NCI-H1417 treated with DMSO at 0.1 percent for 48 hours (cell line): ENCODE results near the gene ITGA1.

ENCODE experiments used
- DNase-seq: peaks from one replicate; lab custom pipeline; 2025; lab: John Stamatoyannopoulos, UW

ITGA1 gene

DNA sequence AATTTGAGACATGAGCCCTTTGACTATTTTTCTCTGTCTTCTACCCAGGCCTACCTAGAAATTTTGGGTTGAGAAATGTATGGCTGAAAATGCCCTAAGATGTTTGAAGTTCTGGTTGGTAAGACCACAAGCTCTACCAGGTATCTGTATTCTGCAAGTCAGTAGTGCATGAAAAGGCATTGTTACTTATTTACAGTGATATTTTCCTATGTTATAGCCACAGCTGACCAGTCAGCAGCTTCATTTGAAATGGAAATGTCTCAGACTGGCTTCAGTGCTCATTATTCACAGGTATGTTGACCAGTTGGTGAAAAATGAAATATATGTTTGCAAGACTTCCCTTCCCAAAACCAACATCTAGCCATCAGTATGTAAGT, 109.5 kb downstream of the ITGA1 start:
- no peak for DNase-seq

DNA sequence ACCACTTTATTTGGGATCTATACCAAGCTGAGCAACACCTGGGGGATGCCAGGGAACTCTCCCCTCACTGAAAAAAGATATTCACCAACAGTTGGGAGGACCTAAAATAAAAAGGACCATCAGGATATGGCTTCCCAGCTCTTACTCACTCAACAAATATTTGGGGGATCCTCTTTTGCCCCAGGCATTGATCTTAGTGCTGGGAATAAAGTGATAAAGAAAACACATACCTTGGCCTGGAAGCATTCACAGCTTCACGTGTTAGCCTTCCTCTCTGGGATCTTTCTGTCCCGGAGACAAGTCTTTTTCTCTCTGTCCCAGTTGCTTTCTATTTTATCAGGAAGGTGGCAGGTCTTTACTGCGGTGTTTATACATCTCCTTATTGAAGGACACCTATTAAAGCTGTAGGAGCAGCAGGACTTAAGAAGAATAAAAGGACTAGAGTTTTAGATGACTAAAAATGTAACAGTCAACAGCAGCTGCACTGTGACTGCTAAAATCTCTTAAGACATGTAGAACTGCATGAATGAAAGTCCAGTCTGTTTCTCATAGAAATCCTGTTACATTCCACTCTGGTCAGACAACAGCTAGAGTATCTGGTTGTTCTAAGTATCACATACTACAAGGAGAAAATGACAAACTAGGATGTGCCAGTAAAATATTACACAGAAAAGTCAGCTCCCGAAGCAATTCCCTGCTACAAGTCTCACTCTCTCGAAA, 111.4 kb downstream of the ITGA1 start:
- DNase-seq = no peak

DNA sequence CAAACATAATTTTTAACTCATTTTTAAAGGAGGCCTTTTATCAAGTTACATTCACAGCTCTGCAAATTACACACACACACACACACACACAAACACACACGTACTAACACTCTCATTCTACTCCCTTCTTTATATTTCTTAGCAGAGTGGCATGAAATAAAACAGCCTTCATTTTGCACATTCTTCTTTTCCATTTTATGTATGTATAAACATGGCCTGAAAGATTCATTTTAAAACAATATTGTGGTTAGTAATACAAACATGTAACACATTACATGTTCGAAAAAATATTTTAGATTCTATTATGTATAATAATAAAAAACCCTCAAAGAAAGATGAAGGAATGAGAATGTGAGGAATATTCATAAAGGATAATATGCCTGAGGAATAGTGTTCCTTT, 115.4 kb downstream of the ITGA1 start:
- no peak for DNase-seq

DNA sequence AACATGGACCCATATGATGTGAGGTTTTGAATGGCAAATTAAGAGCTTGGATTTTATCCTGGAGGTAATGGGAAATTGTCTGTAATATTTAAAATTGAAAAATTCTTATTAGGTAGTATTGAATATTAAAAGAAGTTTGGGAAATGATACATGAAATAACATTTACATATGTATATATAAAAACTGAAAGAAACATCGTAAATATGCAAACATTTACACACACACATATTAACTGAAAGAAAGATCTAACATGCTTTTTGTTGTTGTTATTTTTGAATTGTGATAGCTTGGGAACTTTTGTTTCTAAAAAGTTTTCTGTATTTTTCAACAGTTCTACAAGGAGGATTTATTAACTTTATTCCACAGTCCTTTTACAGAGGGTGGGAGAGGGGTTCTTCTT, 118.6 kb downstream of the ITGA1 start:
- no peak for DNase-seq

DNA sequence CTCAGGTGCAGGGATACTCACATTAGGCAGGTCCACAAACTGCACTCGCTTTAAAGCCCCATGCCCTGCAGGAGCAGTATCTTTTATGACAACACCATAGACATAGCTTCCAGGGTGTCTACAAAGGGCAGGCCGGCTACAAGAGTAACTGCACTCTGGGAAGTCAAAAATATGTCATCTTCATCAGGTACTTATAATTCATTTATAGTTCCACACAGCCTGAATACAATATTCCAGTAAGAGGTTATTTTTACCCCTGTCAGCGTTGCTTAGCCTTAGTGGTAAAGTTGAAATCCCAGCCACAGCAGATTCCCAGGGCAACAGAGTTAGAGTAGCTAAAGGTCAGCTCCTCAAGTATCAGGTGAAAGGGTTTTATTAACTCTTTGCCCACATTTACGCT, 119.1 kb downstream of the ITGA1 start:
- no peak for DNase-seq

DNA sequence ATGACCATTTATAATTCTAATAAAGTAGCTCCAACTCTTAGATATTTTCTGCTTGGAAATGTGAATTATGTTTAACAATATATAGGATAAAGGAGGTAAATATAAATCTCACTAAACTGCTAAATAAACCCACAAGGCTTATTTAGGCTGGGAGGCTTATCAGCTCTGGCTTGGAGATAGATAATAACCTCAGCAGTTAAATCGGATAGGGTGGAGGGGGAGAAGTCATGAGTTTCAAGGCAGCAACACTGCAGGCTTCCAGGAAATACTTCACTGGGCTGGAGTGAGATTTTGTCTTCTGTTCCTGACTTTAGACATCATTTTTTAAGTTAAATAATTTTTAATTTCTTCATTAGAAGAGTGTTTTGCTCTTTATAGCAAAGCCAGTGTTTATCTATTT, 121.5 kb downstream of the ITGA1 start:
- DNase-seq = no peak

DNA sequence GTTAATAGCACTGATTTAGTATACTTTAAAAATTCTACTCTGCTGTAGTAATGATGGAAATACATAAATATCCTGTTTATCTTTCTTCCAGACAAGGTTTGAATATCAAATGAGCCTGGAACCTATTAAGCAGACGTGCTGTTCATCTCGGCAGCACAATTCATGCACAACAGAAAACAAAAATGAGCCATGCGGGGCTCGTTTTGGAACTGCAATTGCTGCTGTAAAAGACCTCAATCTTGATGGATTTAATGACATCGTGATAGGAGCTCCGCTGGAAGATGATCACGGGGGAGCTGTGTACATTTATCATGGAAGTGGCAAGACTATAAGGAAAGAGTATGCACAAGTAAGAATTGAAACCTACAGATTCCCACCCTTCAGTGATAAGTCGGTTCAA, 122.4 kb downstream of the ITGA1 start:
- no peak for DNase-seq

DNA sequence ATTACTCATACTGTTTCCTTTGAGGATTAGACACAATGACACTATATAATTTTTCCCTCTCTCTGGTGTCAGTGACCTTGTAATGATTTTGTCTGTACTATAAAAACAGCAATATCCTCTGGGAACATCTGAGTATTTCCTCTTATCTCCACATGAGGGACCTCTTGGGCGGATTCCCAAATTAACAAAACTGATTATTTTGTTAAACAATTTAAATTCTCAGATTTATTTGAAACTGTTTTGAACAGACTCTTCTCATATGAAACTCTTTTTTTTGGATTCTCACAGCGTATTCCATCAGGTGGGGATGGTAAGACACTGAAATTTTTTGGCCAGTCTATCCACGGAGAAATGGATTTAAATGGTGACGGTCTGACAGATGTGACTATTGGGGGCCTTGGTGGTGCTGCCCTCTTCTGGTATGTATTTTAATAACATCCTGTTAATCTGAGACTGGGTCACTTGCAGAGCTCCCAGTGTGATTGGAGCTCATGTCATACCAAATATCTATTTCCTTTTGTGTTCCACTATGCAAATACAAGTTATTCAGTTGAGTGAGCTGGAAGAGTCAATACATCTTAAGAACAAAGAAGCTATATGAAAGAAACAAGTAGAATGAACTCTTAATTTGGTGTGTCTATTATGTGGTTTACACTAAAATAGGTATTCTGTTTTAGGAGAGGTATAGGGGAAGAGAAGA, 127.6 kb downstream of the ITGA1 start:
- peak; percentile 24 for DNase-seq

DNA sequence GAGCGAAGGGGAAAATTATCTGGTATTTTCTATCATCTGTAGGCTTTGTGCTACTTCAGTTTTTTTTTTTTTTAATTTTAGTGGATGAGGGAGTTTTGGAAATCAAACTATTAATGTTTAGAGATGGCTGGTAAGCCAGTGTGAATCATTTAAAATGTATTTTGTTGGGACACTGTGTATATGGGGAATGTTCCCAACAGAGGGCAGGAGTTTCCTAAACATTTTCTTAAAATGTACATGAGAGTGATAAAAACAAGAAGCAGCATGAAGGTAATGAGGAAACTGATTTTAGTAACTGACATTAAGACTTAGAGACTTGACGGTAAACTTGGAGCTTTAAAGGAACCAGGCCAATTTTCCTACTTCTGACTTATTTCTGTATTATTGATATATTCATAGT, 133.2 kb downstream of the ITGA1 start:
- no peak for DNase-seq

DNA sequence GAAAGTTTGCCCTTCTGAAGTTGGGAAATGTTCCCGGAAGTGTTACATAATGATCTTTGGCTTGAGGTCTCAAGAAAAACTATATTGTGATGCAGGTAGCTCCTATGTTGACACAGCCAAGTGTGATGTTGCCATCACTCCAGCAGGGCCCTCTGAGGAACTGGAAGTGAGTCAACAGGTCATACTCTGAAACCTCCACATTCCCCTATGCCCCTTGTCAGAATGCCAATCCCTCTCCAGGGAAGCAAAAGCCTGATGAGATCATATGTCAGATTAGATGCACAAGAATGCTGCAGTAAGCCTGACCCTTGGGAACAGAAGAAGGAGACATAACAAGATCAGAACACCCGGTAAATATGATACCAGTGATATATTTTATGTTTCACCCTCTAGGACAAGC, 134.7 kb downstream of the ITGA1 start:
- no peak for DNase-seq

DNA sequence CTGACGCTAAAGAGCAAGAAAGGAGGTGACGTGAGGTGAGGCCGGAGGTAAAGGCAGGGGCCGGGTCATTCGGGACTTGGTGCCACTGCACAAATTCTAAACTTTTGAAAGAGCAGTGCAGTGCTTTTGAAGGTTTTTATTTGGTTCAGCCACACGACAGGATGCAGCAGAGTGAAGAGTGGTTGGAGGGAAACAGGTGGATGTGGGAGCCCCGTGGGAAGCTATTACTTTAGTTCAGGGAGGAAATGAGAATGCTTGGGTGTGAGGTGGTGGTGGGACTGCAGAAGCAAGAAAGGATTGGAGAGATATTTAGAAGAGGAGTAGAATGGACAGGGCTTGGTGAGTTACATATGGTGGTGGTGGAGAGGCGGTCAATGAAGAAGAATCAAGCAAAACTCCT, 136.7 kb downstream of the ITGA1 start:
- no peak for DNase-seq

DNA sequence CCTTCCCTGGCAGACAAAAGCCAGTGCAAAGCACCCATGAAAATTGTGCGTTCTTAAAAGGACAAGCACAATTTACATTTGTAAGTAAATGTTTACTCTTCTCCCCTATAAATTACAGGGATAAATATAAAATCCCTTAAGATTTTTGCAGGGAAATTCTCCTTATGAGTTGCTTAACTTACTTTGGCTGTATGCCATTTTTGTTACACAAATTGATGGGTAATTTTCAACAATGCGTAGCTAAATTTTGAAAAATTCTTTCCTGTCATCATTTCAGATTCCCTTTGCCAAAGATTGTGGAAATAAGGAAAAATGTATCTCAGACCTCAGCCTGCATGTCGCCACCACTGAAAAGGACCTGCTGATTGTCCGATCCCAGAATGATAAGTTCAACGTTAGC, 137.3 kb downstream of the ITGA1 start:
- DNase-seq = no peak

DNA sequence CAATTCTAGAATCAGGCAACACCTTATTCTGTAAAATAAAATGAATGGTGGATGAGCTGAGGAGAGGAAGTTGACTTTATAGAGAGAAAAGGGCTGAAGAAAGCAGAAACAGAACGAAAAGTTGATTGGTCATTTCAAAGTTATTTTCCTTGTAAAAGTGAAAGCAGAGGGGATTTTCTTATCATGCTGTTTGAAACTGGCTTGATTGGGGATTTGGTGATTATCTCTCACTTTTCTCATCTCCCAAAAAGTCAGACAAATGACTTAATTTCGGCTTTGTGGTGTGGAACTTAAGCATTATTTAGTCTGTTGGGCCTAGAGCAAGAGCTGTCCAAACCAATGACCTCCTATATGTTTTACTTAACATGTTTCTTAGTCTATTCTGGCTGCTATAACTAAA, 141.0 kb downstream of the ITGA1 start:
- no peak for DNase-seq

DNA sequence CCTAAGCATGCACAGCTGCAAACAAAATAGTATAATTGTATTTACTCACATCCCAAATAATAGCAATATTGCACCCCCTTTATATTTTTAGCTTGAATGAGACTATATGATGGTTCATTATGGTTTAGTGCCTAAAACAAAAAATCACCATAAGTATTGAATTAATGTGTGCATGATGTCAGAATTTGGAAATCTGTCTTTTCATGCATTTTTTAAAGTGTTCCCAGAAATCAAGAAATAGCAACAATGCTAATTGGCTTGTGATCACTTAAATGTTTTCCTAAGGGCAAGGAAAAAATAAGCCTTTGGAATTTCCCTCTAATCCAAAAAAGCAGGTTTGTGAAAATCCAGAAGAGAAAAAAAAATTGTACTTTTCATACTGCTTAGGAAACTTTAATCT, 150.5 kb downstream of the ITGA1 start:
- no peak for DNase-seq

DNA sequence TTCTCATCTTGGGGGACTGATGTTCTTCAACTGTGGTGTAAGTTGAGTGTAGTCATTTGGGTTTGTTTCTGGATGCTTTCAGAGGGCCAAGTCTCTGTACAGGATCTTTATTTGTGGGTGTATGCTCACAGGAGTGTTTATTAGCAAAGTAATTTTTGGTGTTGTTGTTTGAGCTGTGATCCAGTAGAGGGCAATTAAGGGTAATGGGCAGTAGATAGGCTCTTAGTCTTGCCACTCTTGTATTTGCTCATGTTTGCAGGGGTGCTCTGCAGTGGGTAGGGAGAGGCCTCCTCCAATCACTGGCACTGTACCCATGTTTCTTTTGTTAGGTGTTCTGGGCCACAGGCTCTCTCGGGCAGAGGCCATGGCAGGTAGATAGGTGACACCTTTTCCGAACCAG, 155.6 kb downstream of the ITGA1 start:
- no peak for DNase-seq

DNA sequence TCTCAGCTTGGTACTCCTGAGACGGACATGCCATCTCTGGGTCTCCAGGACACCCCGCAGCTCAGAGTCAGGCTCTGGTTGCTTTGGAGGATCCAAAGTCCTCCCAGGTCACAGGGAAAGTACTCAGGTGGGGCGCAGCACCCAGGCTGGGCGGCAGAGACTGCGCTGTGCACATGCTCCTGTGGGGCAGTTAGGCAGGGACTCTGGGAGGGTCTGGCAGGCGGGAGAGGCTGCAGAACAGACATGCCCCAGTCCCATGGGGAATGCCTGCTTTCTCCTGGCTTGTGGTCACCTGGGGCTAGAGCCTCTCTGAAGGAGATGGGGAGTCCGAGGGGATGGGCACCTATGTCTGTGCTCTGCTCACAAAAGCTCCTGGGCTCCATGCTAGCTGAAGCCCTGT, 156.1 kb downstream of the ITGA1 start:
- no peak for DNase-seq

DNA sequence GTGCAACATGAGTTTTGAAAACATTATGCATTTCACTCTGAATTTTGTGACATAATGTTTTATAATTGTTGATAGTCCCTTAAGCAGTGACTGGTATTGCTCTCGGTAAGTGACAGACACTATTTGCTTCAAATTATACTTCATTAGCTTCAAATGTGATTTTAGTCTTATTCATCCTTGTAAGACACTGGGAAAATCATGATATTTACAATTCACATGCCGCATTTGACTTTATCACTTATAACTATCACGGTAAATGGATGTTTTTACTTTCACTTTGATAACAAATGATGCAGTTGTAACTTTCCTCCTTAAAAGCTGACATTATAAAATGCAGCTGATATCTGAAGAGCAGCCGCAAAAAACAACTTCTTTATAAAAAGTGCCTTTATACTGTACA, 157.3 kb downstream of the ITGA1 start:
- DNase-seq = no peak

DNA sequence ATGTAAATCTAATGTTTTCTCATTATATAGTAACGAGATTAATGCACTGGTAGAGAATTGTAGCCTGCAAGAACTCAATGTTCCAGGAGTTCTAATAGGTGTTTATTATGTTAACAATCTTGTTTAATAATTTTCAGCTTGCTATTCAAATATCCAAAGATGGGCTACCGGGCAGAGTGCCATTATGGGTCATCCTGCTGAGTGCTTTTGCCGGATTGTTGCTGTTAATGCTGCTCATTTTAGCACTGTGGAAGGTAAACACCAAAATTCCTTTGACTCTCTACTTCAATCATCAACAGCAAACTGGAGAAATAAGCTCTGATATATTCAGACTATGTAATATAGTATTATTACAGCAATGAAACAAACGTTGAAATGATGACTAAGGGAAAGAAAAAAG, 159.5 kb downstream of the ITGA1 start:
- DNase-seq = no peak

DNA sequence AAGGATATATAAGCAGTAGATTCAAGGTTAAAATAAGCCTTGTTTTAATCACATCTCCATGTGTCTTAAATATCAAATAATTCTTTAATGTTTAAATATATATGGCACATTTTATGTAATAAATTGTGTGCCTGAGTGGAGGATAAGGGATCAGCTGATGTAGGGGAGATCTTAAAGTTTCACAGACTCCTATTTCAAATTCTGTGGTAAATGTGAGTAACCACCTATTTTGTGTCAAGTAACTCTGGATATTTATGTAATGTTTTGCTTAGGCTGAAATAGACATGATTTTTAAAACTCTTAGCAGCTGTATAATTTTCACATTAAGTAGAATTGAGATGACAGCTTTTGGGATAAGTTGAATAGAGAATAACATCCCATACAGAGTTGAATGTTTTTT, 160.1 kb downstream of the ITGA1 start:
- DNase-seq = no peak

DNA sequence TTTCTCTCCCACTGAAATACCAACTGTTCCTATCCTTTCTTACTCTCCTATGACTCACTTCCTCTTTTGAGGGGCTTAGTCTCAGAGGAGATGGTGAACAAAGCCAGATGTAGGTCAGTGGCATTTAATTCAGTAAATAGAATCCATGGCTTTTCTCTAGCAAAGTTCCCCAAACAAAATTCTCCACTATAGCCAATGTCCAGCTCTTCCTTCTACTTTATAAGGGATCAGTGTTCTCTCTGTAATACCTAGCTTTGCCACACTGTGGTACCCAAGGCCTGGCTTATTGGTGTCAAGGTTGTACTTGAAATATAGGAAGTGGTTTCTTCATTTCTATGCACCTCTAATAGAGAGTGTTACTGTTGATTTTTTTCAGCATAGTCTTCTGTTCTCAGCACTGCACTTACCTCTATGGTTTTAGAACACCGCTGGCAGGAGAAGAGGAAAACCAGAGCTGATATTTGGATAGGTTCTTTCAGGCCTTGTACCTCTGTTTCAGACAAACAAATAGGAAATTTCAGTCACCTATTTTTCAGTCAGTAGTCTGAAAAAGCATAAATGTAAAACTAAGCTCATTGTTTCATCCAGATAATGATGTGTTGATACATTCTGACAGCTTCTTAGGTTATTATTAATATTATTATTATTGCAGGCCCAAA, 160.8 kb downstream of the ITGA1 start:
- no peak for DNase-seq

DNA sequence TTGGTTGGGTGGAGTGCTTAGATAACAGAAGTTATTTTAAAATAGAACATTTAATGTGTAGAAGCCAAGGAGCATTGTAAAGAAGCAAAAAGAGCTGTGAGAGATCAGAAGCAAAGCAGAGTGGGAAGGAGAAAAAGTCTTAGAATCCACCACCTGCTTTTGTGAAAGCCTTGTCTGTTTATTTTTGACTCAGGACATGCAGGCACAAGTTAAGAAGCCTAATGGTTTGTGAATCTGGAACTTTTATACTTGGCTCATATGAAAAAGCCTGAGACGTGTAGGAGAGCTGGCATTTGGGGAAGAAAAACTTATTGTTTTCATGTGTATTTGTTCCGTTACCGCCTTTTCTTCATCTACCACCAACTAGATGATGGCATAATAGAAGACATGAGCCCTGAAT, 163.0 kb downstream of the ITGA1 start:
- no peak for DNase-seq

DNA sequence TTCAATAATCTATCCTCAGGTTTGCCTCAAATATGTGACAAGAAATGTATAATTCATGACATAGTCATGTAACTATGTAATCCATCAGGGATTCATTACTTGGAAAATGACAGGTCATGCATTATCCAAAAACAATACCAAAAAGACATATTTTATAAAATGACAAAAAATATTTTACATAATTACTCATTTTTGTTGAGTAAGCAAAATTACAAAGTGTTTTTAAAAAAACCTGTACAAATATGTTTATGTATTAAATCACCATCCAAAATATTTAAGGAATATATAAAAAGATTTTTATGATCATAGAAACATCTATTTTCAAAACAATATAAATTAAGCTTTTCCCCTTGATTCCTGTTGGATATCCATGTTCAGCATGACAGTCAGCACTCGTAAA, 164.8 kb downstream of the ITGA1 start:
- DNase-seq = no peak

DNA sequence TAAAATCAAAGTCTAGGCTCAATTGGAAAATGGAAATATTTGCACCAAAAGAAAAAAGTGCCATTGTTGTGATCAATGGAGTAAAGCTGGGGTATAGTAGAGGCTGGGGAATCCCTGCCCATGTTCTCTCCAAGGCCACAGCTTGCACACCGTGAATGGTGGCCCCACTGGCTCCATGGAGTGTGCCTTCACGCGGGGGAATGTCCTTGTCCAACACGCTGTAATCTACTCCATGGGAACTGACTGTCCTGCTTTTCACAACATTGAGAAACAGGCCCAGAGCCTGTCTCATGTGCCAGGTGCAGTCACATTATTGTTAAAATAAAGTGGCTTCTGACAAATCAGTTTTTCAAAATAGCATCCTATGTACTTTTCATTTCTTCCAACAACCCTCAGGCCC, 168.3 kb downstream of the ITGA1 start:
- DNase-seq = no peak
